Pancreas (tissue), 10 donors: ENCODE results near the gene OR52W1. TPM values are rescaled to one million over a fixed set of nuclear protein-coding genes. Genes with fewer than 3 reads are reported as not detected.
A peak's percentile ranks its signal among the peaks of the same experiment; 100 is the strongest.

Experiments
- ATAC-seq, 4 donors: fragments of 200-7000 bp; cut with Tn5 transposase; one replicate each; pipeline versions ENCODE4 v1.8.0 to v1.9.1; 2020; ENCODE audit warnings: mild to moderate bottlenecking in 4 of 4, moderate library complexity in 4 of 4
- DNase-seq, 6 donors: peaks; one replicate each; pipeline ENCODE4 v3.0.0-alpha.2; 2020
- FAIRE-seq: peaks from 2 replicates; lab custom pipeline; 2012; peaks lifted over from hg19 to GRCh38; lab: Jason Lieb, UNC
- H3K27ac ChIP-seq, 4 donors: fragments of 200-600 bp; sonication (generic); 1 replicate in 3 of 4; 2 replicates in 1 of 4; pipeline versions ENCODE4 v1.5.0 to v1.8.0; 2020
- H3K27me3 ChIP-seq, 4 donors: fragments of 200-600 bp; one replicate each; pipeline ENCODE4 v1.8.0; 2021
- H3K36me3 ChIP-seq, 3 donors: fragments of 200-600 bp; sonication (generic) in 1 of 3; one replicate each; pipeline versions ENCODE4 v1.5.0 to v1.8.0; 2020 to 2021
- H3K4me1 ChIP-seq, 3 donors: fragments of 200-600 bp; one replicate each; pipeline ENCODE4 v1.8.0; 2021
- H3K4me3 ChIP-seq, 4 donors: fragments of 200-600 bp; sonication (generic) in 2 of 4; one replicate each; pipeline versions ENCODE4 v1.5.0 to v1.8.0; 2020 to 2021
- H3K9me3 ChIP-seq, 4 donors: fragments of 200-600 bp; one replicate each; pipeline ENCODE4 v1.8.0; 2021
- CTCF ChIP-seq, 4 donors: fragments of 200-600 bp; sonication (generic) in 3 of 4; IDR thresholded peaks; one replicate each; pipeline versions ENCODE4 v1.5.0 to v1.8.0; 2021; ENCODE audit warnings: antibody characterized with exemption in 4 of 4
- WGBS, 2 donors: extraction: QIAGEN DNeasy Blood & Tissue Kit; methylation state at CpG; one replicate each; pipeline ENCODE4 v1.1.7; 2013; 5-methylcytosine and 5-hydroxymethylcytosine counted together
- intact Hi-C, 3 donors: fragments of 100-400 bp; cut with DNase I; formaldehyde crosslinking; loops; one replicate each; pipeline versions ENCODE4 v1.11.1 to v1.14.2; 2022
- polyA plus RNA-seq, 2 donors: library from polyadenylated mRNA; stranded (reverse); fragments of 200-250 nt; gene quantifications; one replicate each; pipeline ENCODE4 v1.2.3, GENCODE V29; 2013
- total RNA-seq, 6 donors: library from RNA; stranded (reverse); fragmentation: NEBNext Ultra II Directional in 4 of 6; extraction: Animal tissue kit (Norgen Biotek cat#: 25700) in 4 of 6; gene quantifications; one replicate each; pipeline versions ENCODE4 v1.2.1 to v1.2.4, GENCODE V29; 2021 to 2023
- donor health status: healthy with polysubstance abuse.
- donor health status: DM: no; HTN: no; CAD: no; lungs with moderate emphysema.
- donor health status: DM: no; HTN: no; CAD: no.
- donor health status: control.
- donor health status: control.
- donor health status: Bipolar disorder and iron deficiency.
- donor health status: DM: yes; HTN: yes; CAD: no.
- donor health status: DM: no; HTN: no; CAD: no.
- donor health status: DM: no; HTN: no; CAD: no.
- donor health status: DM: yes; HTN: yes; CAD: no.

OR52W1 gene
- total and polyA plus RNA-seq, 8 donors, result not detected

- Histone ChIP-seq H3K4me3 (no peak overlapping the region), H3K27me3 (no peaks in the 10 kb centered on the region), H3K9me3 (no peaks in the 10 kb centered on the region), H3K27ac (no peak overlapping the region), H3K36me3 (peaks cover 0 to 45% (median 2%) of the 10 kb centered on the region in 3 donors), H3K4me1 (no peaks in the 10 kb centered on the region)
- intact Hi-C loops, result no loop called here
- no peak for FAIRE-seq
- WGBS, 2 donors, result 96 to 99% methylated on average over 9 of the region's 9 CpGs
- ATAC-seq, result no peak
- DNase-seq, result peak in 1 of 6 donors; percentile 28
- TF ChIP-seq CTCF (IDR thresholded peaks at IDR 0.05), result no peak
These were observed 11.4 kb downstream of the OR52W1 start for GRCh38 chr11:6210274-6210955.

GRCh38 chr11:6214530-6214929 is 15.5 kb downstream of the OR52W1 start:
- 97 to 98% methylated on average over 10 of the region's 10 CpGs for WGBS, 2 donors
- intact Hi-C loops, result no loop called here
- H3K27ac ChIP-seq, result no peak overlapping the region
- no peak for TF ChIP-seq CTCF (IDR thresholded peaks at IDR 0.05)
- no peaks in the 10 kb centered on the region for H3K4me1 ChIP-seq
- H3K27me3 ChIP-seq, result no peaks in the 10 kb centered on the region
- no peak overlapping the region for H3K4me3 ChIP-seq
- DNase-seq (peak in 1 of 6 donors; percentile 42), FAIRE-seq (no peak), ATAC-seq (no peak)
- no peaks in the 10 kb centered on the region for H3K9me3 ChIP-seq
- H3K36me3 ChIP-seq, result peaks cover 0 to 65% (median 2%) of the 10 kb centered on the region in 3 donors

GRCh38 chr11:6216501-6216900 is 17.5 kb downstream of the OR52W1 start:
- TF ChIP-seq CTCF (IDR thresholded peaks at IDR 0.05), result no peak
- no peaks in the 10 kb centered on the region for H3K9me3 ChIP-seq
- DNase-seq (no peak), ATAC-seq (no peak), FAIRE-seq (no peak)
- H3K4me3 ChIP-seq, result no peak overlapping the region
- 86 to 91% methylated on average over 4 of the region's 4 CpGs for WGBS, 2 donors
- no peak overlapping the region for H3K27ac ChIP-seq
- no peaks in the 10 kb centered on the region for H3K27me3 ChIP-seq
- intact Hi-C loops, result no loop called here
- H3K4me1 ChIP-seq, result no peaks in the 10 kb centered on the region
- peaks cover 0 to 47% (median 2%) of the 10 kb centered on the region in 3 donors for H3K36me3 ChIP-seq

- H3K36me3 ChIP-seq, result peaks cover 0 to 48% (median 12%) of the 10 kb centered on the region in 3 donors
- no peaks in the 10 kb centered on the region for H3K9me3 ChIP-seq
- H3K27ac ChIP-seq, result no peak overlapping the region
- ATAC-seq, result no peak
- no peaks in the 10 kb centered on the region for H3K4me1 ChIP-seq
- TF ChIP-seq CTCF (IDR thresholded peaks at IDR 0.05), result no peak
- intact Hi-C loops, result no loop called here
- peak in 1 of 6 donors; percentile 54 for DNase-seq
- H3K4me3 ChIP-seq, result no peak overlapping the region
- H3K27me3 ChIP-seq, result no peaks in the 10 kb centered on the region
- no peak for FAIRE-seq
- WGBS, 2 donors, result 88 to 91% methylated on average over 19 of the region's 19 CpGs
These were observed 18.7 kb downstream of the OR52W1 start for GRCh38 chr11:6217722-6218121.

GRCh38 chr11:6219359-6219758 is 20.3 kb downstream of the OR52W1 start:
- no peaks in the 10 kb centered on the region for H3K27me3 ChIP-seq
- peaks cover 0 to 57% (median 12%) of the 10 kb centered on the region in 3 donors for H3K36me3 ChIP-seq
- TF ChIP-seq CTCF (IDR thresholded peaks at IDR 0.05), result no peak
- intact Hi-C loops, result no loop called here
- no peaks in the 10 kb centered on the region for H3K4me1 ChIP-seq
- no peak overlapping the region for H3K27ac ChIP-seq
- 58 to 63% methylated on average over 2 of the region's 2 CpGs for WGBS, 2 donors
- no peak for DNase-seq
- H3K4me3 ChIP-seq, result no peak overlapping the region
- no peak for FAIRE-seq
- peak in 2 of 4 donors; percentile 63 to 86 for ATAC-seq
- no peaks in the 10 kb centered on the region for H3K9me3 ChIP-seq
